OCI-LY1 (cell line): ENCODE results near the gene CAPRIN1.

Experiments used
- H2AFZ ChIP-seq: fragments of 200-600 bp; sonication (generic), shearing (Covaris generic); 2 replicates; pipeline ENCODE4 v1.6.0; 2014; ENCODE audit warnings: antibody characterized with exemption, mild to moderate bottlenecking, low read length
- H3F3A ChIP-seq: fragments of 200-600 bp; sonication (generic), shearing (Covaris generic); 2 replicates; pipeline ENCODE4 v1.6.0; 2014; ENCODE audit warnings: mild to moderate bottlenecking, antibody characterized with exemption, low read length, moderate library complexity; ENCODE audit not compliant: insufficient read depth
- H3K27ac ChIP-seq: fragments of 200-600 bp; sonication (generic); 2 replicates; pipeline ENCODE4 v1.5.1; 2014; ENCODE audit warnings: low read length, mixed run types, mild to moderate bottlenecking, low read depth; ENCODE audit not compliant: poor library complexity, severe bottlenecking
- H3K27me3 ChIP-seq: fragments of 200-600 bp; sonication (generic); 2 replicates; pipeline ENCODE4 v1.6.0; 2014; ENCODE audit warnings: antibody characterized with exemption, mild to moderate bottlenecking, low read length, moderate library complexity; ENCODE audit not compliant: insufficient read depth
- H3K36me3 ChIP-seq: fragments of 200-600 bp; sonication (generic); 2 replicates; pipeline ENCODE4 v1.6.1; 2014; ENCODE audit warnings: mild to moderate bottlenecking, antibody characterized with exemption, low read length, moderate library complexity, mixed read lengths; ENCODE audit not compliant: insufficient read depth
- H3K4me1 ChIP-seq: fragments of 200-600 bp; sonication (generic); 2 replicates; pipeline ENCODE4 v1.5.1; 2014; ENCODE audit warnings: mild to moderate bottlenecking, low read length, moderate library complexity; ENCODE audit not compliant: insufficient read depth, severe bottlenecking
- H3K4me2 ChIP-seq: fragments of 200-600 bp; sonication (generic), shearing (Covaris generic); 2 replicates; pipeline ENCODE4 v1.6.1; 2014; ENCODE audit warnings: low read length
- H3K4me3 ChIP-seq: fragments of 200-600 bp; sonication (generic); 2 replicates; pipeline ENCODE4 v1.5.1; 2014; ENCODE audit warnings: low read length, low read depth, mild to moderate bottlenecking, mixed read lengths; ENCODE audit not compliant: poor library complexity, severe bottlenecking
- H3K79me2 ChIP-seq: fragments of 200-600 bp; shearing (Covaris generic); 2 replicates; pipeline ENCODE4 v1.6.1; 2016; ENCODE audit warnings: mixed run types, low read length, mixed read lengths; ENCODE audit not compliant: insufficient read depth
- H3K9ac ChIP-seq: fragments of 200-600 bp; sonication (generic), shearing (Covaris generic); 2 replicates; pipeline ENCODE4 v1.6.1; 2014; ENCODE audit warnings: mild to moderate bottlenecking, low read length, mixed read lengths
- H3K9me2 ChIP-seq: fragments of 200-600 bp; sonication (generic), shearing (Covaris generic); 2 replicates; pipeline ENCODE4 v1.6.1; 2014; ENCODE audit warnings: low read depth, mild to moderate bottlenecking, low read length, mixed read lengths
- H3K9me3 ChIP-seq: fragments of 200-600 bp; shearing (Covaris generic); 2 replicates; pipeline ENCODE4 v1.6.1; 2014; ENCODE audit warnings: low read length, mixed read lengths
- H4K20me1 ChIP-seq: fragments of 200-600 bp; sonication (generic), shearing (Covaris generic); 2 replicates; pipeline ENCODE4 v1.6.0; 2016; ENCODE audit warnings: mild to moderate bottlenecking, low read length; ENCODE audit not compliant: insufficient read depth
- CTCF ChIP-seq: fragments of 200-600 bp; sonication (generic), shearing (Covaris generic); IDR thresholded peaks from 2 replicates; pipeline ENCODE4 v1.5.1; 2017; ENCODE audit warnings: mild to moderate bottlenecking, antibody characterized with exemption, low read length, moderate library complexity, mixed read lengths
- EZH2 ChIP-seq: fragments of 200-600 bp; sonication (generic), shearing (Covaris generic); IDR thresholded peaks from 2 replicates; pipeline ENCODE4 v1.8.0; 2017; ENCODE audit warnings: borderline replicate concordance, mixed run types, mild to moderate bottlenecking, antibody characterized with exemption, low read length, moderate library complexity, mixed read lengths

CAPRIN1 gene

GRCh38 chr11:34037016-34037415 lies 14.5 kb upstream of the CAPRIN1 start:
- H3K27ac ChIP-seq: no peak overlapping the region
- no peaks in the 10 kb centered on the region for H3K9me3 ChIP-seq

GRCh38 chr11:34040571-34040970 lies 11.0 kb upstream of the CAPRIN1 start:
- Histone ChIP-seq H2AFZ (no peak overlapping the region), H3K79me2 (no peaks in the 10 kb centered on the region), H3K27me3 (no peaks in the 10 kb centered on the region; the same call in 1 of the 2 replicates), H3K9ac (no peak overlapping the region), H3F3A (no peaks in the 10 kb centered on the region), H4K20me1 (no peaks in the 10 kb centered on the region), H3K9me3 (no peaks in the 10 kb centered on the region), H3K9me2 (no peaks in the 10 kb centered on the region), H3K36me3 (no peaks in the 10 kb centered on the region), H3K4me3 (no peak overlapping the region), H3K27ac (no peak overlapping the region), H3K4me2 (no peak overlapping the region), H3K4me1 (peaks cover 8% of the 10 kb centered on the region)
- TF ChIP-seq EZH2 (no peak), CTCF (no peak)

More at GRCh38 chr11:34037016-34037415, 14.5 kb upstream of the CAPRIN1 start:
- H3K79me2 ChIP-seq: no peaks in the 10 kb centered on the region
- H3K9ac ChIP-seq: no peak overlapping the region
- no peaks in the 10 kb centered on the region for H3F3A ChIP-seq
- no peaks in the 10 kb centered on the region for H3K27me3 ChIP-seq
- no peak overlapping the region for H3K4me2 ChIP-seq
- TF ChIP-seq EZH2: no peak
- TF ChIP-seq CTCF: no peak
- H4K20me1 ChIP-seq: no peaks in the 10 kb centered on the region
- H3K4me1 ChIP-seq: no peaks in the 10 kb centered on the region
- no peak overlapping the region for H3K4me3 ChIP-seq
- H3K36me3 ChIP-seq: no peaks in the 10 kb centered on the region
- no peaks in the 10 kb centered on the region for H3K9me2 ChIP-seq
- H2AFZ ChIP-seq: no peak overlapping the region

- Histone ChIP-seq H3K9me3 (no peaks in the 10 kb centered on the region), H3K9ac (no peak overlapping the region), H3K27ac (no peak overlapping the region), H3K36me3 (no peaks in the 10 kb centered on the region), H2AFZ (no peak overlapping the region), H3K4me2 (peak overlapping the region; percentile 42), H3K27me3 (no peaks in the 10 kb centered on the region; the same call in 1 of the 2 replicates), H3K79me2 (no peaks in the 10 kb centered on the region), H3K4me3 (no peak overlapping the region), H4K20me1 (no peaks in the 10 kb centered on the region), H3F3A (no peaks in the 10 kb centered on the region), H3K9me2 (no peaks in the 10 kb centered on the region), H3K4me1 (peaks cover 8% of the 10 kb centered on the region)
- TF ChIP-seq EZH2 (no peak), CTCF (no peak)
Measured at GRCh38 chr11:34044664-34045485, 6.7 kb upstream of the CAPRIN1 start.
